GM19468 (cell line): ENCODE data around the gene ESF1.
"Not testable (repeated sequence)": the region's sequence is repeated elsewhere in the genome, so short reads cannot be mapped to it uniquely, and the experiment has no call there.

Source experiments
- ATAC-seq: cut with Tn5 transposase; IDR thresholded peaks from one replicate; pipeline ENCODE4 v1.9.1; 2021; ENCODE audit warnings: mild to moderate bottlenecking, moderate library complexity, moderate number of reproducible peaks; ENCODE audit not compliant: unreplicated experiment; ENCODE audit errors: extremely low read depth

Gene ESF1

DNA sequence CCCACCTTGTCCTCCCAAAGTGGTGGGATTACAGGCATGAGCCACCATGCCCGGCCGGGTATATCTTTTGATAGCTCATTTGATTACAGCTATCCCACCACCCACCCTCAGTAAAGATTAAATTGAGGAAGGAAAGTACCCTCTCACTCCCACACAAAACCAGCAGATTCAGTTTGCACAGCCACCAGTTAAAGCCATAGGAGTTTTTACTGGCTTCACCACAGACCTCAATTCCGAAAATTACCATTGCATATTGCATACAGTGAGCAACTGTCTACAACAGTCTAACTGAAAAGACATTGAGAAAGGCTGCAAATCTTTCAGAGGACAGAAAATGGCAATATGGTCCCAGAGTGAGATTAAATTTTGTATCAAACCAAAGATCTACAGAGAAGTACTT is 34.9 kb downstream of the ESF1 start:
- ATAC-seq, result no peak

DNA sequence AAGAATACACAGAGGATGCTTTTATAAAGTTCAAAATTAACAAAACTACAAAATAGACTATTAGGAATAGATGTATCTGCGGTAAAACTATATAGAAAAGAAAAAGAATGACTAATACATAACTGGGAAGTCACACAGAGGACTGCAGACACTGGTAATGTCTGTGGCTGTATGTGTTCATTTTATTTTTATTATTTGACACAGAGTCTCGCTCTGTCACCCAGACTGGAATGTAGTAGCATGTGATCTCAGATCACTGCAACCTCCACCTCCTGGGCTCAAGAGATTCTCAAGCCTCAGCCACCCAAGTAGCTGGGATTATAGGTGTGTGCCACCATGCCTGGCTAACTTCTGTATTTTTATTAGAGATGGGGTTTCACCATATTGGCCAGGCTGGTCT is 38.9 kb downstream of the ESF1 start:
- no peak for ATAC-seq

GRCh38 chr20:13744352-13744751 is 40.4 kb downstream of the ESF1 start:
- ATAC-seq, result no peak

DNA sequence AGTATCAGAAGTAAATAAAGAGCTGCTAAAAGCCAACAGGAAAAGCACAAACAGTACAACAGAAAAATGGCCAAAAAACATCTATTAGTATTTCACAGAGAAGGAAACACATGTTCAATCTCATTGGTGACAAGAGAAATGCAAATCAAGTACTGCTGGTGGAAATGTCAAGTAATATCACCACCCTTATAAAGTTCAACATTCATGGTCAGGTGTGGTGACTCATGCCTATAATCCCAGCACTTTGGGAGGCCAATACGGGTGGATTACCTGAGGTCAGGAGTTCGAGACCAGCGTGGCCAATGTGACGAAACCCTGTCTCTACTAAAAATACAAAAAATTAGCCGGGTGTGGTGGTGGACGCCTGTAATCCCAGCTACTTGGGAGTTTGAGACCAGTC is 42.8 kb downstream of the ESF1 start:
- no peak for ATAC-seq

GRCh38 chr20:13739731-13740649 is 44.7 kb downstream of the ESF1 start:
- ATAC-seq, result no peak

DNA sequence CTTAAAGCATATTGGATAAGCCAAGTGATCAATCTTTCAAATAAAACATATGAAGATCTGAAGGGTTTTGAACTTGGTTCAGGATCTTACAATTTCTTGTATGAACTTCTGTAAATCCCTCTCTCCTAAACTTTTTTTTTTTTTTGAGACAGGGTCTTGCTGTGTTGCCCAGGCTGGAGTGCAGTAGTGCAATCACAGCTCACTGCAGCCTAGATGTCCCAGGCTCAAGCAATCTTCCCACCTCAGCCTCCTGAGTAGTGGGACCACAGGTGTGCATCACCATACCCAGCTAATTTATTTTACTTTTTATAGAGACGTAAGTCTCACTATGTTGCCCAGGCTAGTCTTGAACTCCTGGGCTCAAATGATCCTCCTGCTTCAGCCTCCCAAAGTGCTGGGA is 46.5 kb downstream of the ESF1 start:
- not testable (repeated sequence) for ATAC-seq

- ATAC-seq, result no peak
Observed at GRCh38 chr20:13736436-13737191, 48.1 kb downstream of the ESF1 start.

DNA sequence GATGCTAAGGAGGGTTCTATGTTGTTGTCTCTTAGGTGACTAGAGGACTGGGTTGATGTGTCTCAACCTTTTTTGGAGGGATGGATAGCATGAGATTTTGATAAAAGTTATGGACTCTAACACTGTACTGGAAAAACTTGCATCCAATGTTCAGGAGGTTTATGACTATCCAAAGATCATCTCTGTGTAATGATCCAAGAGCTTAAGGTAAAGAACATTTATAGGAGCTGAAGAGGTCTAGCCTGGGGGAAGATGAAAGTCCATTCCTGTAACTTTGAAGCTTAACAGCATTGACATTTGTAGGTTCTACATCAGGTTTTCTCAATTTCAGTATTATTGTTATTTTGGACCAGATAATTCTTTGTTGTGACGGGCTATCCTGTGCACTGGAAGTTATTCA is 48.9 kb downstream of the ESF1 start:
- no peak for ATAC-seq

- ATAC-seq, result no peak
Observed at GRCh38 chr20:13723011-13723410, 61.7 kb downstream of the ESF1 start.

DNA sequence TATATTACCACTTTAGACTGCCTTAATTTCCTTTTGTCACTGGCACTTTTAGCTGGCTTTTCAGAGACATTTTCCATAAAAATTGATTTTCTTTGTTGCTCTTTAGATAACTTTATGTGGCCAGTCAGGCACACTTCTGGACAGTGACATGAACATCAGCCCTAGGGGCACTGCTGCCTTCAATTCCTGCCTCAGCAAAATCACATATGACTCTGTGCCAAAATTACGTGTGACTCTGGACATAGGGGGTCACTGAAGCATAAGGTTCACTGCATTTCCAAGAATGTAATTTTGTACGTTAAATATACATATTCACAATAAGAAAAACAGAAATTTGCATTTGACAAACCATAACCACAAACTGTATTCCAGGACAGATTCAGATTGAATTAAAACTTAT is 66.5 kb downstream of the ESF1 start:
- ATAC-seq, result no peak

DNA sequence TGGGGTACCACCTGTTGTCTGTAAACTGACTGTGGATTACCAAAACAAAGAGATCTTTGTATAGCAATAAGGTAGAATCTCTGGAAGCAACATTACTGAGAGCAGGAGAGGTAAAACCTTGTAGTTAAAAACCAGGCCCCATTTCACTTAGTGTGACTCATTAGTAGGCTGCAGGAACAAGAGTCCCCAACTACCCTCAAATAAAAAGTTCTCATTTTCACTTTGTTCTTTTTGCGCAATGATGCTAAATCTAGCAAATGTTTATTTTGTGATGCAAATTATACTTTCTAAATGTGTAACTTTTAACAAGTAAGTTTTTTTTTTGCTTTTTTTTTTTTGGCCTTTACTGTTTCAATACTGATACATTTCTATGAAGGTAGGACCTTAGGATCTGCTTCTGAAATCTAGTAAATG is 67.1 kb downstream of the ESF1 start:
- ATAC-seq, result peak; percentile 86

DNA sequence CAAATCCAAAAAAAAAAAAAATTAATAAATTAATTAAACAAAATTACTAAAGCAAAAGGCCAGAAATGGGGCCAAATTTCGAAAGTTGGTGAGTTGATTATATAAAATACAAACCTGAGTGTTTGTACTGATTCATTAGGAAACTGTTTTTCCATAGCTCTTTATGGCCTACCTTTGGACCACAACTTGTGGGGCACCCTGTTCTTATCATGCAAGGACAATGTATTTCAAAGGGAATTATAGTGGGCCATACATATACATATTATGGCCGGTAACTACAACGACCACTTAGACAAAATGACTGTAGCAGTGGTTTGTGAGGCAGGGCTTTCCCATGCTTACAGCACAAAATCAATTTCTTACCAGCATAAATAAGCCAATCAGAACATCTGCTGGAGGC is 69.5 kb downstream of the ESF1 start:
- ATAC-seq, result no peak

DNA sequence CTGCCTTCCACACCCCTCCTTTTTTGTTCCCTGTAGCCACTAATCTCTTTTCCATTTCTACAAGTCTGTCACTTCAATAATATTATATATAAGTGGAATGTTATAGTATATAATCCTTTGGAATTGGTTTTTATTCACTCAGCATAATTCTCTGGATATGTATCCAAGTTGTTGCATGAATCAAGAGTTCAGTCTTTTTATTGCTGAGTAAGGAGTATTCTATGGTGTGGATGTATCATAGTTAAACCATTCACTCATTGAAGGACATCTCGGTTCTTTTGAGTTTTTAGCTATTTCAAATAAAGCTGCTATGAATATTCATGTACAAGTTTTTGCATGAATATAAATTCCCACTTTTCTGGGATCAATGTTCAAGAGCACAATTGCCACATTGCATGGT is 76.5 kb downstream of the ESF1 start:
- no peak for ATAC-seq

DNA sequence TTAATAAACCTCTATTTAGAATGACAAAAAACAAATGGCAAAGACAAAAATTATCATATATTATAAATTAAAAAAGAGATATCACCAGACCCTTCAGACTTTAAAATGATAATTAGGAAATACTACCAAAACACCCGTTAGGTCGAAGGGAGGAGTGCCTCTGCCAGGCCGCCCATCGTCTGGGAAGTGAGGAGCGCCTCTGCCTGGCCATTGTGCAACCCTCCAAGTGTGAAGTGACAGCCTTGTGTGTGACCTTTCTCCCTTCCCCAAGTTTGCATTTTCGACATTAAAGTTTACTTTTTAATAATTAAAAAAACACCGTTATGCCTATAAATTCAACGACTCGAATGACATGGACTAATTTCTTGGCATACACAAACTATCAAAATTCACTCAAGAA is 81.5 kb downstream of the ESF1 start:
- no peak for ATAC-seq

DNA sequence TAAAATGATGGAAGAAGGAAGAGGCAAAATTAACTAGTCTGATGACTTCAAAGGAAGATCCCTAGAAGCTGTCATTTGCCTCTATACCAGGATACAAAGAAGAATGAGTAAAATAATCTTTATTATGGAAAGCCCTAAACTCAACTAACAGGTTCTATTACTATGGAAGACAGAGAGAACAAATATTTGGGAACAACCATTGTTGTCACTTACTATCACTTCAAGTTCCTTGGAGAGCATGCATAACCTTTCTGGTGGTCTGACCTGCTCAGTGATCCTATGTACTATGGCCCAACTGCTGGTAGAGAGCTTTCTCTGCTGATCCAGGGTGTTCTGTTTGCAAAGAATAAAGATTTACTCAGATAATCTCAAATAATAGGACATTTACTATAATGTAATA is 83.2 kb downstream of the ESF1 start:
- no peak for ATAC-seq

- ATAC-seq, result no peak
Observed at GRCh38 chr20:13700761-13701160, 84.0 kb downstream of the ESF1 start.

- no peak for ATAC-seq
Observed at GRCh38 chr20:13694420-13695150, 90.1 kb downstream of the ESF1 start.

- ATAC-seq, result no peak
Observed at GRCh38 chr20:13692802-13693736, 91.7 kb downstream of the ESF1 start.

DNA sequence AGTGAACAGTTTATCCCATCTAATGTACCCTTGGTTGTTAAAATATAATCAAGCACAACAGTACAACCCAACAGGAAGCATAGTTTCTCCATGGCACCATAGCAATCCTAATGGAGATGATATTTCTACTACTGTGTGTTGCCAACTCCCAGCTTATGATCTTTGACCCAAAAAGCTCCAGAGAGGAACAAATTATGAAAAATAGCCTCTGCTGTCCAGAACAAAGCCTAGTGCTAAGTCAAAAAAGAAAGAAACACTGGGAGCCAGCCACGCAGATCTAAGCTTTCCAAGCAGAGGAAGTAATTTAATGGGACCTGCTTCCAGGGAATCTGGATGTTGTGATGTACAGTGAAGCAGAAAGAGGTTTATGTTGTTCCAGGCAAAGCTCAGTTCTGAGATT is 93.8 kb downstream of the ESF1 start:
- no peak for ATAC-seq

DNA sequence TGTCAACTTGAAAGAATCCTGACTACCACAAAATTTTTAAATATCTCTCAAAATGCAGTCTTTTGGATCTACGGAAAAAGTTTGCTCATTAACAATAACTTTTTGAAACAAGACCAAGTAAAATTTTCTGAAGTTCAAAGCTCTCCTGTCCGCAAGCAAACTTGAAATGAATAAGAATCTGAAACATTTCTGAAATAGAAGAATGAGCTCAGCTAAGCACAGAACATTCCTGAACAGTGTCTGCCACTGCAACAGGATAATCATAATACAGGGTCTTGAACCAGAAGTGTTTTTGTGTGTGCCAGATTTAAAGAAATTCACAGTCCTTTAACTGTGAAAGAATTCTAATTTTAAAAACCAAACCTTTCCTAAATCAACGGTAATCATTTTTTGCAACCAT is 96.9 kb downstream of the ESF1 start:
- ATAC-seq, result no peak
